Endothelial cell of umbilical vein (primary cell): Measurements from ENCODE around the gene LILRB3. TPM values are rescaled to one million over a fixed set of nuclear protein-coding genes. Genes with fewer than 3 reads are reported as not detected.
"Not testable (repeated sequence)": the region's sequence is repeated elsewhere in the genome, so short reads cannot be mapped to it uniquely, and the experiment has no call there.

Experiments used
- BruUV-seq: library from RNA; stranded (reverse); fragments of 400-500 nt; replicated peaks from 2 replicates; lab custom pipeline; 2021; lab: Mats Ljungman, UMichigan
- CTCF ChIA-PET: fragments of 300-600, 350-600 bp; sonication (Branson Sonifier 250); formaldehyde crosslinking; loops from one replicate; lab custom pipeline; 2021; ENCODE audit warnings: antibody characterized with exemption, inconsistent platforms; lab: Charles Lee
- POLR2A ChIA-PET: fragments of 300-600, 350-600 bp; sonication (Branson Sonifier 250); formaldehyde crosslinking; loops from one replicate; lab custom pipeline; 2021; ENCODE audit warnings: antibody characterized with exemption, inconsistent platforms; lab: Charles Lee
- DNase-seq: peaks from one replicate; pipeline ENCODE4 v3.0.0-alpha.2; 2011; ENCODE audit warnings: low read depth, low spot score
- FAIRE-seq: peaks from 2 replicates; lab custom pipeline; 2011; peaks lifted over from hg19 to GRCh38; lab: Jason Lieb, UNC
- H2AFZ ChIP-seq: 2 replicates; pipeline ENCODE4 v1.6.0; 2012; ENCODE audit warnings: low read depth, low read length, control low read depth, inconsistent platforms
- H3K27ac ChIP-seq: 2 replicates; pipeline ENCODE4 v1.5.1; 2011; ENCODE audit warnings: low read depth, mild to moderate bottlenecking, control low read depth, low read length, moderate library complexity; ENCODE audit not compliant: insufficient read depth
- H3K27me3 ChIP-seq, 2 experiments: 2 replicates each; pipeline versions ENCODE4 v1.6.0 to v1.6.1; 2011; ENCODE audit warnings: low read length in 2 of 2, mixed read lengths in 1 of 2; ENCODE audit not compliant: control insufficient read depth in 2 of 2, insufficient read depth in 2 of 2
- H3K36me3 ChIP-seq, 2 experiments: 2 replicates in 1 of 2; 3 replicates in 1 of 2; pipeline ENCODE4 v1.5.1; 2011; ENCODE audit warnings: low read length in 2 of 2, mild to moderate bottlenecking in 1 of 2, moderate library complexity in 1 of 2; ENCODE audit not compliant: control insufficient read depth in 2 of 2, insufficient read depth in 2 of 2; ENCODE audit errors: extremely low read depth in 1 of 2
- H3K4me1 ChIP-seq: 3 replicates; pipeline ENCODE4 v1.5.1; 2011; ENCODE audit warnings: mild to moderate bottlenecking, low read length; ENCODE audit not compliant: control insufficient read depth, insufficient read depth; ENCODE audit errors: extremely low read depth
- H3K4me2 ChIP-seq: 2 replicates; pipeline ENCODE4 v1.6.1; 2011; ENCODE audit warnings: low read length, control low read depth, mixed read lengths; ENCODE audit not compliant: insufficient read depth
- H3K4me3 ChIP-seq, 3 experiments: fragments of 200-600 bp in 1 of 3; sonication (generic), shearing (Covaris generic) in 1 of 3; replicated peaks in 1 of 3; 2 replicates each; pipeline ENCODE4 v1.5.1; 2011 to 2016; ENCODE audit warnings: control low read depth in 3 of 3, low read length in 3 of 3, mild to moderate bottlenecking in 2 of 3, inconsistent platforms in 1 of 3, low read depth in 1 of 3, moderate library complexity in 1 of 3; ENCODE audit not compliant: insufficient read depth in 1 of 3
- H3K79me2 ChIP-seq: 2 replicates; pipeline ENCODE4 v1.6.0; 2012; ENCODE audit warnings: low read length, inconsistent platforms; ENCODE audit not compliant: control insufficient read depth, insufficient read depth
- H3K9ac ChIP-seq: replicated peaks from 2 replicates; pipeline ENCODE3; 2011; ENCODE audit warnings: low read length, control low read depth; ENCODE audit not compliant: insufficient read depth; ENCODE audit errors: extremely low read depth
- H3K9me1 ChIP-seq: replicated peaks from 3 replicates; pipeline ENCODE4 v1.6.0; 2011; ENCODE audit warnings: mild to moderate bottlenecking, low read length; ENCODE audit not compliant: control insufficient read depth, insufficient read depth; ENCODE audit errors: extremely low read depth
- H3K9me3 ChIP-seq: replicated peaks from 2 replicates; pipeline ENCODE4 v1.5.1; 2012; ENCODE audit warnings: low read length, inconsistent platforms; ENCODE audit not compliant: control insufficient read depth, insufficient read depth
- H4K20me1 ChIP-seq: replicated peaks from 2 replicates; pipeline ENCODE3; 2011; ENCODE audit warnings: mild to moderate bottlenecking, low read length; ENCODE audit not compliant: control insufficient read depth, insufficient read depth; ENCODE audit errors: extremely low read depth
- dilution Hi-C: fragments of 300-500 bp; cut with MboI; formaldehyde crosslinking; loops from one replicate; pipeline ENCODE4 v1.15.0; 2019; ENCODE audit warnings: low sequenced_read_pairs; ENCODE audit not compliant: extremely low pct_ligation_motif_present
- intact Hi-C: fragments of 100-400 bp; cut with micrococcal nuclease; formaldehyde crosslinking; loops from one replicate; pipeline ENCODE4 v1.10.0; 2022
- polyA plus RNA-seq, 4 experiments: library from polyadenylated mRNA; depleted of rRNA in 3 of 4; stranded (reverse) in 3 of 4; unstranded in 1 of 4; fragments of >200 nt; gene quantifications; 2 replicates each; pipeline versions ENCODE4 v1.2.1 to v1.2.3, GENCODE V29; 2011 to 2012; ENCODE audit warnings: missing spikeins in 1 of 4
- total RNA-seq: library from RNA; stranded (reverse); gene quantifications from 2 replicates; pipeline ENCODE4 v1.2.3, GENCODE V29; 2021

LILRB3 gene
- total and polyA plus RNA-seq, 2 donors (not counting 3 experiments of a cell fraction or from before 2014, with no cell fraction given) = not detected

- DNase-seq, H3K4me2 ChIP-seq, H3K4me1 ChIP-seq, H3K9ac ChIP-seq, H4K20me1 ChIP-seq, H2AFZ ChIP-seq, H3K9me3 ChIP-seq, H3K27me3 ChIP-seq, H3K36me3 ChIP-seq, POLR2A ChIA-PET, dilution Hi-C loops, H3K27ac ChIP-seq, H3K9me1 ChIP-seq, BruUV-seq, H3K79me2 ChIP-seq, H3K4me3 ChIP-seq, FAIRE-seq: not testable (repeated sequence)
- intact Hi-C loops = loop anchor here (2.0 kb wide), 1 partner anchor 17 kb away; no protein-coding TSS in a partner anchor
- CTCF ChIA-PET = interaction anchor here (1.2 to 1.5 kb wide), 2 partner anchors 9 to 42 kb away, joined by 3 to 5 read pairs; no protein-coding TSS in a partner anchor
Measured at GRCh38 chr19:54223277-54223936, 600 bp upstream of the LILRB3 start.

GRCh38 chr19:54221947-54222346 lies 860 bp downstream of the LILRB3 start:
- DNase-seq, BruUV-seq, FAIRE-seq, H3K27me3 ChIP-seq, POLR2A ChIA-PET, H3K36me3 ChIP-seq, dilution Hi-C loops, H3K4me1 ChIP-seq, H3K4me2 ChIP-seq, H3K9me3 ChIP-seq, H3K9ac ChIP-seq, H3K4me3 ChIP-seq, H4K20me1 ChIP-seq, H3K9me1 ChIP-seq, H2AFZ ChIP-seq, H3K27ac ChIP-seq, H3K79me2 ChIP-seq: not testable (repeated sequence)
- CTCF ChIA-PET = interaction anchor here (1.4 kb wide), 1 partner anchor 45 kb away, joined by 4 read pairs; no protein-coding TSS in a partner anchor
- intact Hi-C loops = loop anchor here (2.0 kb wide), 1 partner anchor 19 kb away; no protein-coding TSS in a partner anchor

GRCh38 chr19:54219702-54220101 lies 3.1 kb downstream of the LILRB3 start:
- H2AFZ ChIP-seq, H3K9me3 ChIP-seq, H3K9me1 ChIP-seq, H3K36me3 ChIP-seq, H3K4me3 ChIP-seq, DNase-seq, H3K4me2 ChIP-seq, H3K4me1 ChIP-seq, FAIRE-seq, dilution Hi-C loops, H3K27ac ChIP-seq, BruUV-seq, H3K9ac ChIP-seq, H3K79me2 ChIP-seq, intact Hi-C loops, CTCF ChIA-PET, POLR2A ChIA-PET, H3K27me3 ChIP-seq, H4K20me1 ChIP-seq: not testable (repeated sequence)
